ENCODE results near the gene STXBP6.

The STXBP6 gene

GRCh38 chr14:24900269-24901100 is 149.5 kb downstream of the STXBP6 start:
- Histone ChIP-seq H3K4me1 (ENCODE audit: control insufficient read depth, insufficient read depth, low read length) (peaks cover 3% of the 10 kb centered on the region), H3K27me3 (ENCODE audit: control insufficient read depth, insufficient read depth, low read length) (no peaks in the 10 kb centered on the region), H3K9me3 (ENCODE audit: control insufficient read depth, insufficient read depth, low read length) (no peaks in the 10 kb centered on the region), H3K9ac (ENCODE audit: low read depth, low read length) (no peak overlapping the region), H3K36me3 (ENCODE audit: control insufficient read depth, insufficient read depth, low read length) (no peaks in the 10 kb centered on the region), H3K4me3 (ENCODE audit: low read depth, low read length) (no peak overlapping the region)

GRCh38 chr14:24897793-24898192 is 152.2 kb downstream of the STXBP6 start:
- Histone ChIP-seq H3K9me3 (ENCODE audit: control insufficient read depth, insufficient read depth, low read length) (no peaks in the 10 kb centered on the region), H3K9ac (ENCODE audit: low read depth, low read length) (no peak overlapping the region), H3K4me3 (ENCODE audit: low read depth, low read length) (no peak overlapping the region), H3K36me3 (ENCODE audit: control insufficient read depth, insufficient read depth, low read length) (no peaks in the 10 kb centered on the region), H3K4me1 (ENCODE audit: control insufficient read depth, insufficient read depth, low read length) (peaks cover 3% of the 10 kb centered on the region), H3K27me3 (ENCODE audit: control insufficient read depth, insufficient read depth, low read length) (no peaks in the 10 kb centered on the region)

- Histone ChIP-seq H3K9ac (ENCODE audit: low read depth, low read length) (no peak overlapping the region), H3K9me3 (ENCODE audit: control insufficient read depth, insufficient read depth, low read length) (peaks cover 3% of the 10 kb centered on the region), H3K4me1 (ENCODE audit: control insufficient read depth, insufficient read depth, low read length) (peaks cover 3% of the 10 kb centered on the region), H3K4me3 (ENCODE audit: low read depth, low read length) (no peak overlapping the region), H3K27me3 (ENCODE audit: control insufficient read depth, insufficient read depth, low read length) (no peaks in the 10 kb centered on the region), H3K36me3 (ENCODE audit: control insufficient read depth, insufficient read depth, low read length) (no peaks in the 10 kb centered on the region)
Observed at GRCh38 chr14:24895622-24896021, 154.3 kb downstream of the STXBP6 start.

- no peak overlapping the region for H3K4me3 ChIP-seq (ENCODE audit: low read depth, low read length)
- H3K4me1 ChIP-seq (ENCODE audit: control insufficient read depth, insufficient read depth, low read length) = peaks cover under 1% of the 10 kb centered on the region
- peaks cover 3% of the 10 kb centered on the region for H3K9me3 ChIP-seq (ENCODE audit: control insufficient read depth, insufficient read depth, low read length)
- no peaks in the 10 kb centered on the region for H3K36me3 ChIP-seq (ENCODE audit: control insufficient read depth, insufficient read depth, low read length)
- H3K27me3 ChIP-seq (ENCODE audit: control insufficient read depth, insufficient read depth, low read length) = no peaks in the 10 kb centered on the region
- no peak overlapping the region for H3K9ac ChIP-seq (ENCODE audit: low read depth, low read length)
Observed at GRCh38 chr14:24895243-24895583, 154.7 kb downstream of the STXBP6 start.

GRCh38 chr14:24894583-24895242 is 155.2 kb downstream of the STXBP6 start:
- no peaks in the 10 kb centered on the region for H3K36me3 ChIP-seq (ENCODE audit: control insufficient read depth, insufficient read depth, low read length)
- no peaks in the 10 kb centered on the region for H3K4me1 ChIP-seq (ENCODE audit: control insufficient read depth, insufficient read depth, low read length)

GRCh38 chr14:24892497-24893051 is 157.4 kb downstream of the STXBP6 start:
- Histone ChIP-seq H3K9me3 (ENCODE audit: control insufficient read depth, insufficient read depth, low read length) (peaks cover 3% of the 10 kb centered on the region), H3K27me3 (ENCODE audit: control insufficient read depth, insufficient read depth, low read length) (no peaks in the 10 kb centered on the region), H3K4me1 (ENCODE audit: control insufficient read depth, insufficient read depth, low read length) (no peaks in the 10 kb centered on the region), H3K36me3 (ENCODE audit: control insufficient read depth, insufficient read depth, low read length) (no peaks in the 10 kb centered on the region), H3K4me3 (ENCODE audit: low read depth, low read length) (no peak overlapping the region), H3K9ac (ENCODE audit: low read depth, low read length) (no peak overlapping the region)

More at GRCh38 chr14:24894583-24895242, 155.2 kb downstream of the STXBP6 start:
- peaks cover 3% of the 10 kb centered on the region for H3K9me3 ChIP-seq (ENCODE audit: control insufficient read depth, insufficient read depth, low read length)
- H3K4me3 ChIP-seq (ENCODE audit: low read depth, low read length) = no peak overlapping the region
- H3K9ac ChIP-seq (ENCODE audit: low read depth, low read length) = no peak overlapping the region
- H3K27me3 ChIP-seq (ENCODE audit: control insufficient read depth, insufficient read depth, low read length) = no peaks in the 10 kb centered on the region

- Histone ChIP-seq H3K9me3 (ENCODE audit: control insufficient read depth, insufficient read depth, low read length) (peaks cover 3% of the 10 kb centered on the region), H3K27me3 (ENCODE audit: control insufficient read depth, insufficient read depth, low read length) (no peaks in the 10 kb centered on the region), H3K4me1 (ENCODE audit: control insufficient read depth, insufficient read depth, low read length) (no peaks in the 10 kb centered on the region), H3K9ac (ENCODE audit: low read depth, low read length) (no peak overlapping the region), H3K36me3 (ENCODE audit: control insufficient read depth, insufficient read depth, low read length) (no peaks in the 10 kb centered on the region), H3K4me3 (ENCODE audit: low read depth, low read length) (no peak overlapping the region)
Observed at GRCh38 chr14:24891987-24892496, 157.9 kb downstream of the STXBP6 start.

- peaks cover 3% of the 10 kb centered on the region for H3K9me3 ChIP-seq (ENCODE audit: control insufficient read depth, insufficient read depth, low read length)
- H3K36me3 ChIP-seq (ENCODE audit: control insufficient read depth, insufficient read depth, low read length) = no peaks in the 10 kb centered on the region
- no peak overlapping the region for H3K4me3 ChIP-seq (ENCODE audit: low read depth, low read length)
- H3K27me3 ChIP-seq (ENCODE audit: control insufficient read depth, insufficient read depth, low read length) = no peaks in the 10 kb centered on the region
- no peaks in the 10 kb centered on the region for H3K4me1 ChIP-seq (ENCODE audit: control insufficient read depth, insufficient read depth, low read length)
- H3K9ac ChIP-seq (ENCODE audit: low read depth, low read length) = no peak overlapping the region
Observed at GRCh38 chr14:24890716-24891115, 159.2 kb downstream of the STXBP6 start.

- no peak overlapping the region for H3K9ac ChIP-seq (ENCODE audit: low read depth, low read length)
- H3K4me3 ChIP-seq (ENCODE audit: low read depth, low read length) = no peak overlapping the region
- H3K4me1 ChIP-seq (ENCODE audit: control insufficient read depth, insufficient read depth, low read length) = no peaks in the 10 kb centered on the region
- H3K27me3 ChIP-seq (ENCODE audit: control insufficient read depth, insufficient read depth, low read length) = no peaks in the 10 kb centered on the region
- H3K9me3 ChIP-seq (ENCODE audit: control insufficient read depth, insufficient read depth, low read length) = peaks cover 3% of the 10 kb centered on the region
- H3K36me3 ChIP-seq (ENCODE audit: control insufficient read depth, insufficient read depth, low read length) = no peaks in the 10 kb centered on the region
Observed at GRCh38 chr14:24889843-24890242, 160.1 kb downstream of the STXBP6 start.

GRCh38 chr14:24888532-24888931 is 161.4 kb downstream of the STXBP6 start:
- H3K27me3 ChIP-seq (ENCODE audit: control insufficient read depth, insufficient read depth, low read length) = no peaks in the 10 kb centered on the region
- no peaks in the 10 kb centered on the region for H3K4me1 ChIP-seq (ENCODE audit: control insufficient read depth, insufficient read depth, low read length)
- H3K9me3 ChIP-seq (ENCODE audit: control insufficient read depth, insufficient read depth, low read length) = peaks cover 3% of the 10 kb centered on the region
- H3K36me3 ChIP-seq (ENCODE audit: control insufficient read depth, insufficient read depth, low read length) = no peaks in the 10 kb centered on the region
- H3K9ac ChIP-seq (ENCODE audit: low read depth, low read length) = no peak overlapping the region
- H3K4me3 ChIP-seq (ENCODE audit: low read depth, low read length) = no peak overlapping the region

GRCh38 chr14:24887623-24888304 is 162.2 kb downstream of the STXBP6 start:
- Histone ChIP-seq H3K4me1 (ENCODE audit: control insufficient read depth, insufficient read depth, low read length) (no peaks in the 10 kb centered on the region), H3K36me3 (ENCODE audit: control insufficient read depth, insufficient read depth, low read length) (no peaks in the 10 kb centered on the region), H3K27me3 (ENCODE audit: control insufficient read depth, insufficient read depth, low read length) (no peaks in the 10 kb centered on the region), H3K9me3 (ENCODE audit: control insufficient read depth, insufficient read depth, low read length) (peaks cover 3% of the 10 kb centered on the region), H3K4me3 (ENCODE audit: low read depth, low read length) (no peak overlapping the region), H3K9ac (ENCODE audit: low read depth, low read length) (no peak overlapping the region)

Data from iPS-15b (cell line).